ENCODE measurements around the gene PDS5A. TPM values are rescaled to one million over a fixed set of nuclear protein-coding genes. Genes with fewer than 3 reads are reported as not detected.

PDS5A gene
- polyA plus RNA-seq, 3 donors = 14.2 to 19.4 (median 17.7) TPM

Small RNA genes within 50 kb of the gene (small RNA-seq; reads per million reads assigned to genes)
- not detected for gene RNA5SP159 (ENCODE audit: insufficient read length, low read depth)

Other genes starting within 250 kb of the PDS5A start
- gene N4BP2, start 78.9 kb upstream of the PDS5A start, polyA plus RNA-seq = 1 to 10 TPM; 3.1 to 8.3 (median 4.8) TPM
- gene RHOH, start 219.1 kb upstream of the PDS5A start, polyA plus RNA-seq = 1 to 10 TPM in 2 of 3 donors, under 1 TPM in 1; 0.16 to 1.4 (median 1.2) TPM